Amniotic stem cell (primary cell): ENCODE results near the gene NTSR1.

Experiments used
- DNase-seq: peaks from one replicate; lab custom pipeline; 2025; lab: John Stamatoyannopoulos, UW

NTSR1 gene

GRCh38 chr20:62708591-62709536, at the start of gene NTSR1:
NTSR1 (plus strand) TSS chr20:62708836; CDS start chr20:62709208, 372 bp downstream.
- no peak for DNase-seq

GRCh38 chr20:62659488-62660239, 49.0 kb upstream of the NTSR1 start:
- no peak for DNase-seq

GRCh38 chr20:62660240-62660615, 48.4 kb upstream of the NTSR1 start:
- DNase-seq, result no peak

- DNase-seq, result no peak
These were observed 47.9 kb upstream of the NTSR1 start for GRCh38 chr20:62660768-62661167.

GRCh38 chr20:62661647-62662046, 47.0 kb upstream of the NTSR1 start:
- no peak for DNase-seq

- DNase-seq, result peak; percentile 45
These were observed 46.2 kb upstream of the NTSR1 start for GRCh38 chr20:62662422-62662821.

- DNase-seq, result no peak
These were observed 45.3 kb upstream of the NTSR1 start for GRCh38 chr20:62663145-62664018.

- no peak for DNase-seq
These were observed 44.3 kb upstream of the NTSR1 start for GRCh38 chr20:62664019-62664971.

- no peak for DNase-seq
These were observed 43.4 kb upstream of the NTSR1 start for GRCh38 chr20:62665153-62665754.

- DNase-seq, result no peak
These were observed 42.6 kb upstream of the NTSR1 start for GRCh38 chr20:62665826-62666735.

GRCh38 chr20:62666736-62667529, 41.7 kb upstream of the NTSR1 start:
- DNase-seq, result no peak

- DNase-seq, result no peak
These were observed 40.9 kb upstream of the NTSR1 start for GRCh38 chr20:62667530-62668440.

GRCh38 chr20:62668441-62669027, 40.1 kb upstream of the NTSR1 start:
- peak; percentile 30 for DNase-seq

GRCh38 chr20:62669249-62669648, 39.4 kb upstream of the NTSR1 start:
- DNase-seq, result no peak

- DNase-seq, result no peak
These were observed 38.5 kb upstream of the NTSR1 start for GRCh38 chr20:62670156-62670555.

- DNase-seq, result no peak
These were observed 37.6 kb upstream of the NTSR1 start for GRCh38 chr20:62670998-62671397.

- no peak for DNase-seq
These were observed 36.9 kb upstream of the NTSR1 start for GRCh38 chr20:62671765-62672164.
